ENCODE measurements around the gene SSX2IP.

SSX2IP gene

GRCh38 chr1:84720221-84720780, 30.0 kb upstream of the SSX2IP start:
- H3K4me3 Mint-ChIP-seq: no peak overlapping the region
- no peaks in the 10 kb centered on the region for H3K4me1 Mint-ChIP-seq
- H3K36me3 Mint-ChIP-seq: no peaks in the 10 kb centered on the region
- H3K9me3 Mint-ChIP-seq: no peaks in the 10 kb centered on the region
- peaks cover 10% of the 10 kb centered on the region for H3K27me3 Mint-ChIP-seq
- no peak for ATAC-seq
- no peak overlapping the region for H3K27ac Mint-ChIP-seq

GRCh38 chr1:84719543-84720217, 29.4 kb upstream of the SSX2IP start:
- H3K4me1 Mint-ChIP-seq: no peaks in the 10 kb centered on the region
- H3K9me3 Mint-ChIP-seq: no peaks in the 10 kb centered on the region
- no peaks in the 10 kb centered on the region for H3K36me3 Mint-ChIP-seq
- no peak for ATAC-seq
- peaks cover 10% of the 10 kb centered on the region for H3K27me3 Mint-ChIP-seq
- no peak overlapping the region for H3K4me3 Mint-ChIP-seq
- no peak overlapping the region for H3K27ac Mint-ChIP-seq

- ATAC-seq: no peak
- Mint-ChIP-seq H3K36me3 (no peaks in the 10 kb centered on the region), H3K9me3 (no peaks in the 10 kb centered on the region), H3K4me1 (no peaks in the 10 kb centered on the region), H3K27me3 (peaks cover 10% of the 10 kb centered on the region), H3K4me3 (no peak overlapping the region), H3K27ac (no peak overlapping the region)
These were observed 25.2 kb upstream of the SSX2IP start for GRCh38 chr1:84715342-84716019.

- H3K4me1 Mint-ChIP-seq: no peaks in the 10 kb centered on the region
- H3K9me3 Mint-ChIP-seq: no peaks in the 10 kb centered on the region
- H3K27me3 Mint-ChIP-seq: peaks cover 10% of the 10 kb centered on the region
These were observed 22.1 kb upstream of the SSX2IP start for GRCh38 chr1:84712276-84712874.

GRCh38 chr1:84711869-84712268, 21.6 kb upstream of the SSX2IP start:
- ATAC-seq: no peak
- Mint-ChIP-seq H3K27ac (no peak overlapping the region), H3K4me1 (no peaks in the 10 kb centered on the region), H3K27me3 (peaks cover 10% of the 10 kb centered on the region), H3K36me3 (no peaks in the 10 kb centered on the region), H3K4me3 (no peak overlapping the region), H3K9me3 (no peaks in the 10 kb centered on the region)

More at GRCh38 chr1:84712276-84712874, 22.1 kb upstream of the SSX2IP start:
- no peak for ATAC-seq
- H3K27ac Mint-ChIP-seq: no peak overlapping the region
- H3K36me3 Mint-ChIP-seq: no peaks in the 10 kb centered on the region
- no peak overlapping the region for H3K4me3 Mint-ChIP-seq

GRCh38 chr1:84711121-84711520, 20.9 kb upstream of the SSX2IP start:
- no peak for ATAC-seq
- no peaks in the 10 kb centered on the region for H3K9me3 Mint-ChIP-seq
- H3K4me3 Mint-ChIP-seq: no peak overlapping the region
- peaks cover 3% of the 10 kb centered on the region for H3K27me3 Mint-ChIP-seq
- H3K36me3 Mint-ChIP-seq: no peaks in the 10 kb centered on the region
- no peaks in the 10 kb centered on the region for H3K4me1 Mint-ChIP-seq
- H3K27ac Mint-ChIP-seq: no peak overlapping the region

GRCh38 chr1:84709131-84709530, 18.9 kb upstream of the SSX2IP start:
- ATAC-seq: no peak
- no peaks in the 10 kb centered on the region for H3K27me3 Mint-ChIP-seq
- H3K9me3 Mint-ChIP-seq: no peaks in the 10 kb centered on the region
- no peaks in the 10 kb centered on the region for H3K36me3 Mint-ChIP-seq
- no peaks in the 10 kb centered on the region for H3K4me1 Mint-ChIP-seq
- no peak overlapping the region for H3K4me3 Mint-ChIP-seq
- H3K27ac Mint-ChIP-seq: no peak overlapping the region

GRCh38 chr1:84708031-84708430, 17.8 kb upstream of the SSX2IP start:
- Mint-ChIP-seq H3K27me3 (no peaks in the 10 kb centered on the region), H3K4me1 (no peaks in the 10 kb centered on the region), H3K4me3 (no peak overlapping the region), H3K27ac (no peak overlapping the region), H3K9me3 (no peaks in the 10 kb centered on the region), H3K36me3 (no peaks in the 10 kb centered on the region)
- ATAC-seq: no peak

- Mint-ChIP-seq H3K27me3 (no peaks in the 10 kb centered on the region), H3K27ac (no peak overlapping the region), H3K4me3 (no peak overlapping the region), H3K36me3 (no peaks in the 10 kb centered on the region), H3K9me3 (no peaks in the 10 kb centered on the region), H3K4me1 (no peaks in the 10 kb centered on the region)
- ATAC-seq: peak; percentile 34
These were observed 15.3 kb upstream of the SSX2IP start for GRCh38 chr1:84705513-84705912.

GRCh38 chr1:84704872-84705417, 14.7 kb upstream of the SSX2IP start:
- peak; percentile 73 for ATAC-seq
- Mint-ChIP-seq H3K36me3 (no peaks in the 10 kb centered on the region), H3K9me3 (no peaks in the 10 kb centered on the region), H3K4me3 (no peak overlapping the region), H3K4me1 (peaks cover 5% of the 10 kb centered on the region), H3K27ac (no peak overlapping the region), H3K27me3 (no peaks in the 10 kb centered on the region)

GRCh38 chr1:84703431-84703830, 13.2 kb upstream of the SSX2IP start:
- Mint-ChIP-seq H3K36me3 (no peaks in the 10 kb centered on the region), H3K27me3 (no peaks in the 10 kb centered on the region), H3K4me1 (peaks cover 11% of the 10 kb centered on the region), H3K27ac (no peak overlapping the region), H3K9me3 (no peaks in the 10 kb centered on the region), H3K4me3 (no peak overlapping the region)
- ATAC-seq: no peak

- no peak for ATAC-seq
- Mint-ChIP-seq H3K36me3 (no peaks in the 10 kb centered on the region), H3K4me1 (peaks cover 11% of the 10 kb centered on the region), H3K27ac (no peak overlapping the region), H3K27me3 (no peaks in the 10 kb centered on the region), H3K4me3 (no peak overlapping the region), H3K9me3 (no peaks in the 10 kb centered on the region)
These were observed 11.9 kb upstream of the SSX2IP start for GRCh38 chr1:84702143-84702542.

- H3K4me3 Mint-ChIP-seq: no peak overlapping the region
- no peaks in the 10 kb centered on the region for H3K36me3 Mint-ChIP-seq
- H3K27ac Mint-ChIP-seq: no peak overlapping the region
- H3K27me3 Mint-ChIP-seq: no peaks in the 10 kb centered on the region
- H3K4me1 Mint-ChIP-seq: peaks cover 11% of the 10 kb centered on the region
- H3K9me3 Mint-ChIP-seq: no peaks in the 10 kb centered on the region
- no peak for ATAC-seq
These were observed 11.1 kb upstream of the SSX2IP start for GRCh38 chr1:84701376-84701775.

GRCh38 chr1:84700070-84700469, 9.8 kb upstream of the SSX2IP start:
- peak; percentile 76 for ATAC-seq
- H3K9me3 Mint-ChIP-seq: no peaks in the 10 kb centered on the region
- H3K27me3 Mint-ChIP-seq: no peaks in the 10 kb centered on the region
- no peak overlapping the region for H3K4me3 Mint-ChIP-seq
- H3K27ac Mint-ChIP-seq: peak overlapping the region; percentile 63
- no peaks in the 10 kb centered on the region for H3K36me3 Mint-ChIP-seq
- peaks cover 11% of the 10 kb centered on the region for H3K4me1 Mint-ChIP-seq

Data from stimulated activated memory B cell treated with anti-CD40 and anti-IgM and Interleukin-4, amounts not matched to agents 10 μg/mL and 1 μg/mL and 100 μg/mL, for 72 hours (primary cell).